GM18499 (cell line): ENCODE results near the gene CPEB4.

Source experiments
- ATAC-seq: cut with Tn5 transposase; IDR thresholded peaks from one replicate; pipeline ENCODE4 v1.9.1; 2021; ENCODE audit warnings: moderate number of reproducible peaks; ENCODE audit not compliant: insufficient read depth, unreplicated experiment

Gene CPEB4

DNA sequence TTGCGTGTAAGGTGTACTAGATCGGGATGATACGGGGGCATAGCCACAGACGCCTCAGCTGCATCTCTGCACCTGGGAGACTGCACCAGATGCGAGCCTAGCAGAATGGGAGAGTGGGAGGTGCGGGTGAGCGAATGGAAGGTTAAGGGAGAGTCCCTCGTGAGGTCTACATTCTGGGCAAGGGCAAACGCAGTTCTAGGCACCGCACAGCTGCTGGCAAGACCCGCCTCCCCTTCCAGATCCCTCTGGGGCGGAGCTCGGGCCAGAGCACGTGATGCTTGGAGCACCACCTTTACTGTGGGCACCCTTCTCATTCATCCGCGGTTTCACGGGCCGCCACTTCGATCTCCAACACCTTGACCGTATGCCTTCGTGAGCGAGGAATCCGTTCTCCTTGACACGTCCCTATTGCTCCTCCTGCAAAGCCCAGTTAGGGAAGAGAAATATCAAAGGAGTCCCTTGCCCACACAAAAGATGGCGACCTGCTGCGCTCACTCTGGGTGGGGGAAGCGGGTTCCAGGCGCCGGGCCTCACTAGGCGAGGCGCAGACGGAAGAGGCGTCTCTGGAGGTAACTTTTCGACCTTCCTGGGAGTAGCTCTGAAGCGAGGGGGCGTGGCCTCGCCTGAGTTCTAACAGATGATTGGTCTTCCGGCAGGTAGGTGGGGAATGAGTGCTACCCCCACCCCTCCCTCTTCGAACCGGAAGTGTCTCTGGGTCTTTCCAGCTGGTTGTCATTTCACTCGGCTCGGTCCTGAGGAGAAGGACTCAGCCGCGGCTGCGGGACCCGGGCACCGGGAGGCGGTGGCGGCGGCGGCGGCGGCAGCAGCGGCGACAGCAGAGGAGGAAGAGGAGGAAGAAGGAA lies at the start of gene CPEB4:
Gene CPEB4 (plus strand): TSS at position 740 of the 863 bp plus-strand sequence. CDS start 1,385 bp downstream, outside the sequence.
- ATAC-seq = peak; percentile 70

DNA sequence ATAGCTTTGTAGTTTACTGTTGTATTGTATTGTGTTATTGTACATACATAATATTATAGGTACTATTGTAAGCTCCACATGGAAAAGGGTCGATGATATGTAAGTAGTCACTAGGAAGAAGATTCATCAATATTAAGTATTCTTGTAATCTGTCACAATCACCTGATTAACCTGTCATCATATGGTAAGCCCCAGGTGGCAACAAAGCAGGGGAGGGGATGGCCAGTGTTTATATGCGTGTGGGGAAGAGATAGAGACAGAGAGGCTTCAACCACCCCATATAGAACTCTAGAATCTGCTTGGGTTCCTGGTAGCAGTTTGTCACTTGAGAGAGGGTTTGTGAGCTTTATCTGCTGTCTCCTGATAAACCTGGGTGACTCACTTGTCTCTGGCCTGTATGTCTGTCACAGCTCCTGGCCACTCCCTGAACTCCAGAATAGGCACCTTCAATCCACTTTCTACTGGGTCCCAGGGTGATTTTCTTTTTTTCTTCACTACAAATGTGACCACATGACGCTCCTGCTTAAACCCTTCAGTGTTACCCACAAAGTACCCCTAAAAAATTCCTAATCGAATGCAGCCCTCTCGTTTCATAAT lies 48.9 kb upstream of the CPEB4 start:
- ATAC-seq = no peak

DNA sequence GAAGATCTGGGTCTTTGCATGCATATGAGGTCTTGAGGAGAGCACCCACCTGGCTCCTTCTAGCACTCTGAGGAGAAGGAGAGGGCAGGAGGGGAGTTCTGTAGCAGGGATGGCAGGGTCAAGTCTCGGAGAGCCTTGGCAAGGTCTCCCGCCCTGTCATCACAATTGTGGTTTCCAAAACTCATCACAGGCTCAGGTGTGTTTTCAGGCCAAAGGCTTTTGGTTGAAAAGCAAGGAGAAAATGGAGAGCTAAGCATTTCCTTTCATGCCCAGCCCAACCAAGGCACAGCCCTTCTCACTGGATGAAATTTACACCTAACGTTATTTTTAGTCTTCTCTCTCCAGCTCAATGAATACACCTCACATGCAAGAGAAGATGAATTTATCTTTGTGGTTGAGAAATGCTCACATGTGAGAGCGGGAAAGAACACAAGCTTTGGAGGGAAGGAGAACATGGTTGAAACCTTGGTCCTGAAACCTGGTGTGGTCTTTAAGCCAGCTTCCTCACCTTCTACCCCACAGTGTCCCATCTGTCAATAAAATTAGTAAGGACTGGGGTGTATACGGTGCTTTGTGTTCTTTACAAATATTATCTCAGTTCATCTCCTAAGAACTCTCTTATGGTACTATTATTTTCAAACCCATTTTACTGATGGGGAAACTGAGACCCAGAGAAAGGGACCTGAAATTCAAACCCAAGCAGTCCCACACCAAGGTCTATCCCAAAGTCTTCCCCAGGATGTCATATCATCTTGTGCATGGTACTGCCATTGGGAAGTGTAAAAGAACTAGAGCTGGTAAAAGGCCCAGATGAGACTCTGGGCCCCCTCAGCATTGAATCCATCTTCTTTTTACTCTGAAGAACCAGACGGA lies 47.8 kb upstream of the CPEB4 start:
- no peak for ATAC-seq

GRCh38 chr5:173841710-173842109 lies 46.4 kb upstream of the CPEB4 start:
- ATAC-seq = no peak

GRCh38 chr5:173843794-173844193 lies 44.4 kb upstream of the CPEB4 start:
- ATAC-seq = no peak

DNA sequence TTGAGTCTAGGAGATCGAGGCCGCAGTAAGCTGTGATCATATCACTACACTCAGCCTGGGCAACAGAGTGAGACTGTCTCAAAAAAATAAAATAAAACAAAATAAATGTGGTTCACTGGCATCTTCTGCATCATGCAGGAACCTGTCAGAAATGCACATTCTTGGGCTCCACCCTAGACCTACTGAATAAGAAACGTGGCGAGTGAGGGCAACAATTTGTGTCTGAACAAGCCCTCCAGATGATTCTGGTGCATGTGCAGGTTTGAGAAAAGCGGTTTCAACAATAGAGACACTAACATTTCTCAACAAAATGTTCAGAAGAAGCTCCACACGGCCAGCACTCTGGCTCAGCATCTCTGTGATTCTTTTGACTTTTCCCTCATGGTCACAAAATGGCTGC lies 42.8 kb upstream of the CPEB4 start:
- no peak for ATAC-seq

GRCh38 chr5:173846929-173847501 lies 41.1 kb upstream of the CPEB4 start:
- no peak for ATAC-seq

DNA sequence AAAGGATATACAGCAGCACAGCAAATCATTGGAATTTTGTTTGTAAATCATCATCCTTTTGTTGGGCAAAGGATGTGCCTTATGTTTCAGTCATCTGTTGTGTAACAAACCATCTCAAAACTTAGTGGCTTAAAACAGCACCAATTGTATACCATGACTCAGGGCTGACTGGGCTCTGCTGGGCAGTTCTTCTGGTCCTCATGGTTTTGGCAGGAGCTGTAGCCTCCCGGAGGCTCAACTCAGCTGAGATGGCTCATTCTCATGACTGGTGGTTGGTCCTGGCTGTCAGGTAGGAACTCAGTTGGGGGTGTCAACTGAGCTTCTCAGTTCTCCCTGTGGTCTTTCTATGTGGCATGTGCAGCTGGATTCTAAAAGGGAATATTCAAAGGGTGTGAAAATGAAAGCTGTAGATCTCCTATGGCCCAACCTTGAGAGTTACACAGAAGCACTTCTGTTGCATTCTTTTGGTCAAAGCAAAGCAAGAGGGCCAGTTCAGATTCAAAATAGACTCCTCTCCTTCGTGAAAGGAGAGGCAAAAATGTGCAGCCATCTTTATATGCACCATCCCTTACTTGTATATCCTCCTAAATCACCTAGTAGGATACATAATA lies 39.1 kb upstream of the CPEB4 start:
- ATAC-seq = no peak

DNA sequence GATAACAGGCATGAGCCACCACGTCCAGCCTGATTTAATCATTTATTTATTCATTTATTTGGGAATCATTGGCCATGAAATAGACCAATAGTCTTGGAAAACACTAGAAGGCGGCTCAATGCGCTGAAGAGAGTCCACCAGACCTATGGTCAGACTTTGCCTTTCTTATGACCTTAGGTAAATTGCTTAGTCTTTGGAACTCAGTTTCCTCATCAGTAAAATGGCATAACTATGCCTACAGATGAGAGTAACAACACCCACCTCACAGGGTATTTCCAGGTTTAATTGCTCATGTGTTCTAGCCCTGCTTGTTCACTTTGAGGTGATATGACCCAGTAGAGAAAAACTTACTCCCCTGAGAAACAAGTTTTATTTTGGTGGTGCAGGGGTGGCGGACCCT lies 38.2 kb upstream of the CPEB4 start:
- ATAC-seq = no peak

- ATAC-seq = no peak
These were observed 37.5 kb upstream of the CPEB4 start for GRCh38 chr5:173850659-173851058.

GRCh38 chr5:173851595-173852243 lies 36.4 kb upstream of the CPEB4 start:
- ATAC-seq = no peak

DNA sequence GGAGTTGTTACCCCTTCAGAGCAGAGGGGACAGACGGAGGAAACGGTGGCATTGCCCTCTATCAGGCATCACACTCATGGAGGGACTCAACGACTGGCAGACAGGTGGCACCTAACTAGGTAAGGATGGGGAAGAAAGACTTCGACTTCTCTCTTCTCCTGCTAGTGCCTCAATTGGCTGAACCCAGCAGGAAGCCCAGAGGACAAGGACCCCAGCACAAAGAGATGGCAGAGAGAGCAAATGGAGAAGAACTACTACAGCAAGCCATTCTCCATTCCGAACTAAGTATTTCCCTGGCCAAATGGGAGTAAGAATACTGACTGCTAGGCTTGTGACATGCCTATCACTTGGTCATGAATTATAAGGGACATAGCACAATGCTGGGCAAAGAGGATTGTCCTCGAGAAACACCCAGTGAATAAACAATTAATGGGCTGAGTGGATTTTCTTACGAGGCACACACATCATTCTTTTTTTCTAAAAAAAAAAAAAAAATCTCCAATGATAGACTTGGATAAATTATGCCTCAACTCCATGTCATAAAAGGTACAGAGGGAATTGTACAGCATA lies 35.3 kb upstream of the CPEB4 start:
- ATAC-seq = no peak

DNA sequence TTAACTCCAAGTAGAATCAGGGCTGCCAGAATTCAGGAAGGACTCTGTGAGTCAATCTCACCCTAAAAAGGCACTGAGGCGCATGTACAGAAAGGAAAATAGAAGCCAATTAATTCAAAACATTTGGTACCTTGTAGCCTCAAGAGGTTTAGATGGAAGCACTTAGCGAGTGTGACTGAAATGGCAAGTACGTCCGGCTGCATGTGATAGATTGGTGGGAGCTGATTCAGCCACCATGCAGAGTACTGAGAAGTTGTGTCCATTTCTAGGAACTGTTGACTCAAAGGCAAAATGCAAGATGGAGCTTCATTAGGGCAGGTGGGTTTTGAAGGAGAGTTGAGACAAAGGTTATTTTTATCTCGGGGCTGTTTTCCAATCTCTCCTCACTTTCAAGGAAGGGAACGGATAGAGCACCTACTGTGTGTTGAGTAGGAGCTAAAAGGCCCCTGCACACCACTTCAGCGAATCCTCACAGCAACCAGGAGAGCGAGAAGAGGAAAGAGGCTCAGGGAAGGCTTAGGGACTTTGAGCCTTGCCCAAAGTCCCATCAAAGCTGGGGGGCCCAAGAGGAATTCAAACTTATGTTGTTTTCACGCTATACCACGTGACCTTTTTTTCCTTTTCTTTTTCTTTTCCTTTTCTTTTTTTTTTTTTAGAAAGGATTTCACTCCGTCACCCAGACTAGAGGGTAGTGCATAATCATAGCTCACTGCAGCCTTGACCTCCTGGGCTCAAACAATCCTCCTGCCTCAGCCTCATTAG lies 34.6 kb upstream of the CPEB4 start:
- ATAC-seq = no peak

GRCh38 chr5:173855162-173855994 lies 32.8 kb upstream of the CPEB4 start:
- no peak for ATAC-seq

GRCh38 chr5:173855995-173856656 lies 32.0 kb upstream of the CPEB4 start:
- no peak for ATAC-seq

- no peak for ATAC-seq
These were observed 30.9 kb upstream of the CPEB4 start for GRCh38 chr5:173857234-173857633.

DNA sequence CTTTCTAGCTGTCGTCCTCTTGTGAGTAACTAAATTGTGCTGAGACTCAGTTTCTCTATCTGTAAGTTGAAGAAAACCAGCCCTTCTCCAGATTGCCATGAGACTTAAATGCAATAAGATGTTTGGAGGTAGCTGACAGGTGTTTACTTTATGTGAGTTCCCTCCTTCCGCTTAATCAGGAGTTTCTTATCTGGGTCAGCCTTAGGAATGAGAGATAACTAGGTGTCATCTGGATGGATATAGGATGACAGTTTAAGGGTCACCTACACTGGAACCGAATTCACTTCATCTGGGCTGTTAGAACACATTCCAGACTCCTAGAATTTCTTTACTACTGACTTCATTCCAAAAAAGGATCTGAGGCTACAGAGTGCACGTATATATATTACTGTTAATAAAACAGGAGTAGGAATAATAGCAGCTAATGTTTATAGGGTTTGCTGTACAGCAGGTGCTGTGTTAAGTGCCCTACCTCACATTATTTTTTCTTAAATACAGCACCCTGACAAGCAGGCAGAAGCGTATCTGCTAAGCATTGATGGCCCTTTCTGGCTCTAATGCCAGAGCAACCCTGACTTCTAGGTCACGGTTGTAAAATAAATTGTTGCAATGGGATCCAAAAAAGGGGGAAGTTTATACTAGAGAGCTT lies 30.0 kb upstream of the CPEB4 start:
- ATAC-seq = no peak
